DOHH2 (cell line): ENCODE data around the gene CREBBP.

Source experiments
- H3F3A ChIP-seq: fragments of 200-600 bp; sonication (generic), shearing (Covaris generic); 2 replicates; pipeline ENCODE4 v1.6.0; 2016; ENCODE audit warnings: antibody characterized with exemption, mild to moderate bottlenecking; ENCODE audit not compliant: control insufficient read depth, insufficient read depth
- H3K27ac ChIP-seq: fragments of 200-600 bp; sonication (generic); 2 replicates; pipeline ENCODE4 v1.5.1; 2014; ENCODE audit warnings: low read depth, mild to moderate bottlenecking, low read length, moderate library complexity
- H3K27me3 ChIP-seq: fragments of 200-600 bp; sonication (generic); 2 replicates; pipeline ENCODE4 v1.6.1; 2014; ENCODE audit warnings: mild to moderate bottlenecking, low read length, mixed read lengths; ENCODE audit not compliant: control insufficient read depth
- H3K36me3 ChIP-seq: fragments of 200-600 bp; sonication (generic); 2 replicates; pipeline ENCODE4 v1.6.1; 2014; ENCODE audit warnings: mild to moderate bottlenecking, low read length, moderate library complexity, mixed read lengths; ENCODE audit not compliant: control insufficient read depth
- H3K4me1 ChIP-seq: fragments of 200-600 bp; sonication (generic); 2 replicates; pipeline ENCODE4 v1.6.1; 2014; ENCODE audit warnings: mild to moderate bottlenecking, low read length, mixed read lengths; ENCODE audit not compliant: control insufficient read depth
- H3K4me2 ChIP-seq: fragments of 200-600 bp; sonication (generic); 2 replicates; pipeline ENCODE4 v1.6.0; 2014; ENCODE audit warnings: mild to moderate bottlenecking, low read length, moderate library complexity
- H3K4me3 ChIP-seq: fragments of 200-600 bp; sonication (generic); 2 replicates; pipeline ENCODE4 v1.5.1; 2014; ENCODE audit warnings: mild to moderate bottlenecking, low read length, mixed read lengths
- H3K79me2 ChIP-seq: fragments of 200-600 bp; sonication (generic); 2 replicates; pipeline ENCODE4 v1.6.1; 2014; ENCODE audit warnings: mild to moderate bottlenecking, low read length, mixed read lengths; ENCODE audit not compliant: control insufficient read depth
- H3K9me2 ChIP-seq: fragments of 200-600 bp; sonication (generic); replicated peaks from 2 replicates; pipeline ENCODE4 v1.6.1; 2014; ENCODE audit warnings: mild to moderate bottlenecking, low read length, mixed read lengths; ENCODE audit not compliant: control insufficient read depth
- H3K9me3 ChIP-seq: fragments of 200-600 bp; sonication (generic); 2 replicates; pipeline ENCODE4 v1.6.1; 2014; ENCODE audit warnings: antibody characterized with exemption, low read length, mixed read lengths; ENCODE audit not compliant: control insufficient read depth, insufficient read depth
- H4K20me1 ChIP-seq: fragments of 200-600 bp; sonication (generic); 2 replicates; pipeline ENCODE4 v1.6.0; 2014; ENCODE audit warnings: low read depth, mild to moderate bottlenecking, antibody characterized with exemption, low read length, moderate library complexity; ENCODE audit not compliant: control insufficient read depth, insufficient read depth
- CTCF ChIP-seq: fragments of 200-600 bp; sonication (generic); IDR thresholded peaks from one replicate; pipeline ENCODE4 v1.5.1; 2014; ENCODE audit warnings: antibody characterized with exemption, mild to moderate bottlenecking, low read depth, low read length; ENCODE audit not compliant: poor library complexity, severe bottlenecking
- EZH2phosphoT487 ChIP-seq: fragments of 200-600 bp; sonication (generic); IDR thresholded peaks from 2 replicates; pipeline ENCODE4 v1.6.1; 2017; ENCODE audit warnings: borderline replicate concordance, mild to moderate bottlenecking, antibody characterized with exemption, low read length, moderate library complexity, mixed read lengths

CREBBP gene

GRCh38 chr16:3788711-3789374, 91.7 kb downstream of the CREBBP start:
- H3K4me2 ChIP-seq: no peak overlapping the region
- no peaks in the 10 kb centered on the region for H3K27me3 ChIP-seq
- H3K36me3 ChIP-seq: peaks cover 58% of the 10 kb centered on the region
- H3K79me2 ChIP-seq: peaks cover 31% of the 10 kb centered on the region
- H3K9me2 ChIP-seq: no peaks in the 10 kb centered on the region
- H4K20me1 ChIP-seq: no peaks in the 10 kb centered on the region; the same call in 1 of the 2 replicates
- no peaks in the 10 kb centered on the region for H3K9me3 ChIP-seq
- H3K27ac ChIP-seq: no peak overlapping the region
- TF ChIP-seq EZH2phosphoT487: no peak
- no peak for TF ChIP-seq CTCF
- no peaks in the 10 kb centered on the region for H3K4me1 ChIP-seq
- H3F3A ChIP-seq: no peaks in the 10 kb centered on the region
- no peak overlapping the region for H3K4me3 ChIP-seq

DNA sequence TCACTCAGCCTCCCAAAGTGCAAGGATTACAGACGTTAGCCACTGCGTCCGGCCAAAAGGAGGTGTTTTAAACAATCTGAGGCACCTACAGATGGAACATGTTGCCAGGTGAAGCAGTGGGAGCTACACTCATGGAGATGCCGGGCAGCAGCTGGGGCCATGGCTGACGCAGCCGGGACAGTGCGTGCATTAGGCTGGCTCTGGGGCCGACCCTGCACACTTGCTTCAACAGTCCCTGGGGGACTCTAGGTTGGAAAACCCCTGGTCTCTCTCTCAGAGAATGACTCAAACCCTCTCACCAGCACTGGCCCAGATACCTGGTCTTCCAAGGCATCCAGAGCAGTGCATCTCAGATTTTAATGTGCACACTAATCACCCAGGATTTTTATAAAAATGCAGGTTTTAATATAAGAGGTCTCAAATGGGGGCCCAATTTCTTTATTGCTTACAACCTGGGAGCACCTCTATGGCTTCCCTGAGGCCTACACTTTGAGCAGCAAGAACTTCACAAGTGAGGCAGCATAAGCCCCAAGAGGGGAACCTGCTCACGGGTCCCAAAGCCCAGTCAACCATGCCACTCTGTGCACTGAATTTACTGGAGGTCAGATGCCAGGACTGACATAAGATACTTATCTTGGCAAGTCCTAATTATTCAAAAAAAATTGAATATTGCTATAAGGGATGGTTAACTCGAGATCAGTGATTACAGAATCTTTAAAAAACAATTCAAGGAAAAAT, 92.4 kb downstream of the CREBBP start:
- H3K27me3 ChIP-seq: no peaks in the 10 kb centered on the region
- H3K4me2 ChIP-seq: no peak overlapping the region
- H3K79me2 ChIP-seq: peaks cover 24% of the 10 kb centered on the region
- H3K4me3 ChIP-seq: no peak overlapping the region
- no peaks in the 10 kb centered on the region for H3K9me3 ChIP-seq
- TF ChIP-seq CTCF (no peak), EZH2phosphoT487 (no peak)
- no peaks in the 10 kb centered on the region for H3K9me2 ChIP-seq
- H3K36me3 ChIP-seq: peaks cover 58% of the 10 kb centered on the region
- no peak overlapping the region for H3K27ac ChIP-seq
- H3K4me1 ChIP-seq: no peaks in the 10 kb centered on the region
- no peaks in the 10 kb centered on the region; the same call in 1 of the 2 replicates for H4K20me1 ChIP-seq
- no peaks in the 10 kb centered on the region for H3F3A ChIP-seq

DNA sequence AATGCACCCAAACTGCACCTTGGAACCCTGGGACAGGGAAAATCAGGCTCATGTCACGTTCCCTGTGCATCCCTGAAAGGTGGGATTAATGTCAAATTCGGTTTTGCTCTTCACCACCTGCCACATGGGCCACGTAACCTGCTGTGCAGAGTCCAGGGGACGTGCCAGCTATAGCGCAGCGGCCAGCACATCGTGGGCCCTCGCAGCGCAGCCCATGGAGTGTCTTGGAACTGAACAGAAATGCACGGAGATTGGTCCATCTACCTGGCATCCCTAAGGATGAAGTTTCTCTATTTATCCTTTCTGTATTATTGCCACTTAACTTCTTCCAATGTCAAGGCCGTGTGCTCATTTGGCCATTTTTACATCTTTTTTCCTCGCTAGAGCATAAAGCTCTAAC, 95.1 kb downstream of the CREBBP start:
- Histone ChIP-seq H3K27ac (no peak overlapping the region), H3K79me2 (peaks cover 24% of the 10 kb centered on the region), H3K4me1 (no peaks in the 10 kb centered on the region), H3K36me3 (peaks cover 57% of the 10 kb centered on the region), H3K4me3 (no peak overlapping the region), H3K27me3 (no peaks in the 10 kb centered on the region), H3K9me3 (no peaks in the 10 kb centered on the region), H3K9me2 (no peaks in the 10 kb centered on the region), H3F3A (no peaks in the 10 kb centered on the region), H3K4me2 (no peak overlapping the region), H4K20me1 (peaks cover 5% of the 10 kb centered on the region; the same call in 1 of the 2 replicates)
- TF ChIP-seq EZH2phosphoT487 (no peak), CTCF (no peak)
